Measurements from ENCODE around the gene SNCAIP.

DNA sequence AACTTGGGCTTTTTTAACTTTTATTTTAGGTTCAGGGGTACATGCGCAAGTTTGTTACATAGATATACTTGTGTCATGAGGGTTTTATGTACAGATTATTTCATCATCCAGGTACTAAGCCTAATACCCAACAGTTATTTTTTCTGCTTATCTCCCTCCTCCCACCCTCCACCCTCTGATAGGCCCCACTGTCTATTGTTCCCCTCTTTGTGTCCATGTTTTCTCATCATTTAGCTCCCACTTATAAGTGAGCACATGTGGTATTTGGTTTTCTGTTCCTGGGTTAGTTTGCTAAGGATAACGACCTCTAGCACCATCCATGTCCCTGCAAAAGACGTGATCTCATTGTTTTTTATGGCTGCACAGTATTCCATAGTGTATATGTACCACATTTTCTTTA lies 172.1 kb downstream of the SNCAIP start:
- TF ChIP-seq MYC (IDR thresholded peaks at IDR 0.05; ENCODE audit: low read depth, low read length) = no peak
- no peak for TF ChIP-seq POLR2A (IDR thresholded peaks at IDR 0.05; ENCODE audit: extremely low read depth, insufficient read length)
- TF ChIP-seq, protein P1, sequence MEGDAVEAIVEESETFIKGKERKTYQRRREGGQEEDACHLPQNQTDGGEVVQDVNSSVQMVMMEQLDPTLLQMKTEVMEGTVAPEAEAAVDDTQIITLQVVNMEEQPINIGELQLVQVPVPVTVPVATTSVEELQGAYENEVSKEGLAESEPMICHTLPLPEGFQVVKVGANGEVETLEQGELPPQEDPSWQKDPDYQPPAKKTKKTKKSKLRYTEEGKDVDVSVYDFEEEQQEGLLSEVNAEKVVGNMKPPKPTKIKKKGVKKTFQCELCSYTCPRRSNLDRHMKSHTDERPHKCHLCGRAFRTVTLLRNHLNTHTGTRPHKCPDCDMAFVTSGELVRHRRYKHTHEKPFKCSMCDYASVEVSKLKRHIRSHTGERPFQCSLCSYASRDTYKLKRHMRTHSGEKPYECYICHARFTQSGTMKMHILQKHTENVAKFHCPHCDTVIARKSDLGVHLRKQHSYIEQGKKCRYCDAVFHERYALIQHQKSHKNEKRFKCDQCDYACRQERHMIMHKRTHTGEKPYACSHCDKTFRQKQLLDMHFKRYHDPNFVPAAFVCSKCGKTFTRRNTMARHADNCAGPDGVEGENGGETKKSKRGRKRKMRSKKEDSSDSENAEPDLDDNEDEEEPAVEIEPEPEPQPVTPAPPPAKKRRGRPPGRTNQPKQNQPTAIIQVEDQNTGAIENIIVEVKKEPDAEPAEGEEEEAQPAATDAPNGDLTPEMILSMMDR (IDR thresholded peaks at IDR 0.05; ENCODE audit: low read depth, low read length) = no peak
- TF ChIP-seq, protein P2, sequence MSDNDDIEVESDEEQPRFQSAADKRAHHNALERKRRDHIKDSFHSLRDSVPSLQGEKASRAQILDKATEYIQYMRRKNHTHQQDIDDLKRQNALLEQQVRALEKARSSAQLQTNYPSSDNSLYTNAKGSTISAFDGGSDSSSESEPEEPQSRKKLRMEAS (IDR thresholded peaks at IDR 0.05; ENCODE audit: low read depth, low read length) = no peak
